ENCODE results near the gene COL26A1. TPM values are rescaled to one million over a fixed set of nuclear protein-coding genes. Genes with fewer than 3 reads are reported as not detected.

COL26A1 gene
- polyA plus RNA-seq, 1 donor (not counting 4 experiments of a cell fraction or from before 2014, with no cell fraction given) = not detected

DNA sequence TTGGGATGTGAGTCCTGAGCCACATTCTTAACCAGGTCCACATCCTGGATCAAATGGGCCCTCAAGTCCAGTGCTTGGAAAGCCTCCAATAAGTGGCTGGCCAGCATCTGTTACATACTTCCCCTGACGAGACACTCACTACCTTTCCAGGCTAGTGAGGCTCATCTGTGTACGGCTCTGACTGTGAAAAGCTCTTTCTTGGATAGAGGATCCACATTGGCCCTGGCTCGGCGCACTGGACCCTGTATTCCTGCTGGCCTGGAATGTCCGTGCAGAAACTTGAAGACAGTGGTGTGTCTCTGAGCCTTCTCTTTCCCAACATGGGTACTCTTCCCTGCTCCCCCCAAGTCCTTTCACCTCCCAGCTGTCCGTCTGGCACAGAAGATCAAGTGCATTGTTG, 230.9 kb downstream of the COL26A1 start:
- Histone ChIP-seq H3K9me1 (ENCODE audit: control insufficient read depth, extremely low read depth, insufficient read depth, low read length) (no peaks in the 10 kb centered on the region), H3K27me3 (ENCODE audit: control insufficient read depth, extremely low read depth, insufficient read depth, low read length) (peaks cover 4% of the 10 kb centered on the region), H3K9me3 (ENCODE audit: control insufficient read depth, low read depth, low read length) (no peaks in the 10 kb centered on the region), H3K4me1 (ENCODE audit: control insufficient read depth, extremely low read depth, insufficient read depth, low read length) (no peaks in the 10 kb centered on the region), H2AFZ (ENCODE audit: control insufficient read depth, low read length) (no peak overlapping the region), H3K4me2 (ENCODE audit: control insufficient read depth, extremely low read depth, insufficient read depth, low read depth, low read length) (no peak overlapping the region), H3K9ac (ENCODE audit: control insufficient read depth, extremely low read depth, insufficient read depth, low read length) (no peak overlapping the region), H3K36me3 (ENCODE audit: control insufficient read depth in 2 of 2, extremely low read depth in 1 of 2, insufficient read depth in 2 of 2, low read length in 2 of 2) (no peaks in the 10 kb centered on the region), H4K20me1 (ENCODE audit: control insufficient read depth, extremely low read depth, insufficient read depth, low read length) (no peaks in the 10 kb centered on the region), H3K4me3 (ENCODE audit: control insufficient read depth in 2 of 3, extremely low read depth in 1 of 3, insufficient read depth in 2 of 3, low read depth in 1 of 3, low read length in 3 of 3) (no peak overlapping the region), H3K27ac (ENCODE audit: control insufficient read depth, insufficient read depth, low read length) (no peak overlapping the region), H3K79me2 (ENCODE audit: control insufficient read depth, insufficient read depth, low read length) (no peaks in the 10 kb centered on the region)
- no peak for DNase-seq (ENCODE audit: low read depth, low spot score)
- no peak for FAIRE-seq
- dilution Hi-C loops (cut with MboI; ENCODE audit: extremely low pct_ligation_motif_present, low sequenced_read_pairs) = no loop called here
- no peak for TF ChIP-seq EZH2 (IDR thresholded peaks at IDR 0.05; ENCODE audit: low read length)
- TF ChIP-seq, protein P1, sequence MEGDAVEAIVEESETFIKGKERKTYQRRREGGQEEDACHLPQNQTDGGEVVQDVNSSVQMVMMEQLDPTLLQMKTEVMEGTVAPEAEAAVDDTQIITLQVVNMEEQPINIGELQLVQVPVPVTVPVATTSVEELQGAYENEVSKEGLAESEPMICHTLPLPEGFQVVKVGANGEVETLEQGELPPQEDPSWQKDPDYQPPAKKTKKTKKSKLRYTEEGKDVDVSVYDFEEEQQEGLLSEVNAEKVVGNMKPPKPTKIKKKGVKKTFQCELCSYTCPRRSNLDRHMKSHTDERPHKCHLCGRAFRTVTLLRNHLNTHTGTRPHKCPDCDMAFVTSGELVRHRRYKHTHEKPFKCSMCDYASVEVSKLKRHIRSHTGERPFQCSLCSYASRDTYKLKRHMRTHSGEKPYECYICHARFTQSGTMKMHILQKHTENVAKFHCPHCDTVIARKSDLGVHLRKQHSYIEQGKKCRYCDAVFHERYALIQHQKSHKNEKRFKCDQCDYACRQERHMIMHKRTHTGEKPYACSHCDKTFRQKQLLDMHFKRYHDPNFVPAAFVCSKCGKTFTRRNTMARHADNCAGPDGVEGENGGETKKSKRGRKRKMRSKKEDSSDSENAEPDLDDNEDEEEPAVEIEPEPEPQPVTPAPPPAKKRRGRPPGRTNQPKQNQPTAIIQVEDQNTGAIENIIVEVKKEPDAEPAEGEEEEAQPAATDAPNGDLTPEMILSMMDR (optimal IDR thresholded peaks at IDR 0.05 in 1 of 3, IDR thresholded peaks at IDR 0.05 in 1 of 3, conservative IDR thresholded peaks at IDR 0.05 in 1 of 3; ENCODE audit: extremely low read depth in 1 of 3, insufficient read depth in 2 of 3, low read length in 3 of 3) = no peak

DNA sequence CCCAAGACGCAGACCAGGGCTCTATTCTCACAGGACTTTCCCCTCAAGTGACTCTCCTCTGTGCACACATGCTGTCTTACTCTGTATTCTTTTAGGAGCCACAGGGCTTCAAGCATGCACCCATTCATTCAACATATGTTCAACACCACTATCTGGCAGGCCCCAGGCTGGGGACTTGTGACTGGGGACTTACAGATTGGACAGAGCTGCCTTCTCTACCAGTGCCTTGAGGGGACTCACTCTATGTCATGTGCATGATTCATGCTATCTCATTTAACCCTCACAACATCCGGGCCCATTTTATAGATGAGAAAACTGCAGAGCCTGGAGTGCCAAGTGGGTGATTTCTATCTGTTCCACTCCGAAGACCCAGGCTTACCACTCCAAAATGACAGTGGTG, 232.1 kb downstream of the COL26A1 start:
- H3K4me3 ChIP-seq (ENCODE audit: control insufficient read depth in 2 of 3, extremely low read depth in 1 of 3, insufficient read depth in 2 of 3, low read depth in 1 of 3, low read length in 3 of 3) = no peak overlapping the region
- peaks cover 4% of the 10 kb centered on the region for H3K27me3 ChIP-seq (ENCODE audit: control insufficient read depth, extremely low read depth, insufficient read depth, low read length)
- H2AFZ ChIP-seq (ENCODE audit: control insufficient read depth, low read length) = no peak overlapping the region
- H3K79me2 ChIP-seq (ENCODE audit: control insufficient read depth, insufficient read depth, low read length) = no peaks in the 10 kb centered on the region
- H3K27ac ChIP-seq (ENCODE audit: control insufficient read depth, insufficient read depth, low read length) = no peak overlapping the region
- no peak for DNase-seq (ENCODE audit: low read depth, low spot score)
- no peaks in the 10 kb centered on the region for H3K9me1 ChIP-seq (ENCODE audit: control insufficient read depth, extremely low read depth, insufficient read depth, low read length)
- no peaks in the 10 kb centered on the region for H3K4me1 ChIP-seq (ENCODE audit: control insufficient read depth, extremely low read depth, insufficient read depth, low read length)
- no peaks in the 10 kb centered on the region for H4K20me1 ChIP-seq (ENCODE audit: control insufficient read depth, extremely low read depth, insufficient read depth, low read length)
- no peak overlapping the region for H3K4me2 ChIP-seq (ENCODE audit: control insufficient read depth, extremely low read depth, insufficient read depth, low read depth, low read length)
- no peak for TF ChIP-seq EZH2 (IDR thresholded peaks at IDR 0.05; ENCODE audit: low read length)
- TF ChIP-seq, protein P1 (optimal IDR thresholded peaks at IDR 0.05 in 1 of 3, IDR thresholded peaks at IDR 0.05 in 1 of 3, conservative IDR thresholded peaks at IDR 0.05 in 1 of 3; ENCODE audit: extremely low read depth in 1 of 3, insufficient read depth in 2 of 3, low read length in 3 of 3) = no peak
- dilution Hi-C loops (cut with MboI; ENCODE audit: extremely low pct_ligation_motif_present, low sequenced_read_pairs) = no loop called here
- no peaks in the 10 kb centered on the region for H3K36me3 ChIP-seq (ENCODE audit: control insufficient read depth in 2 of 2, extremely low read depth in 1 of 2, insufficient read depth in 2 of 2, low read length in 2 of 2)
- H3K9me3 ChIP-seq (ENCODE audit: control insufficient read depth, low read depth, low read length) = no peaks in the 10 kb centered on the region
- H3K9ac ChIP-seq (ENCODE audit: control insufficient read depth, extremely low read depth, insufficient read depth, low read length) = no peak overlapping the region
- no peak for FAIRE-seq

Data from keratinocyte (primary cell).